ENCODE results near the gene ARSH.
"Not testable (repeated sequence)": the region's sequence is repeated elsewhere in the genome, so short reads cannot be mapped to it uniquely, and the experiment has no call there.

ARSH gene, protein sequence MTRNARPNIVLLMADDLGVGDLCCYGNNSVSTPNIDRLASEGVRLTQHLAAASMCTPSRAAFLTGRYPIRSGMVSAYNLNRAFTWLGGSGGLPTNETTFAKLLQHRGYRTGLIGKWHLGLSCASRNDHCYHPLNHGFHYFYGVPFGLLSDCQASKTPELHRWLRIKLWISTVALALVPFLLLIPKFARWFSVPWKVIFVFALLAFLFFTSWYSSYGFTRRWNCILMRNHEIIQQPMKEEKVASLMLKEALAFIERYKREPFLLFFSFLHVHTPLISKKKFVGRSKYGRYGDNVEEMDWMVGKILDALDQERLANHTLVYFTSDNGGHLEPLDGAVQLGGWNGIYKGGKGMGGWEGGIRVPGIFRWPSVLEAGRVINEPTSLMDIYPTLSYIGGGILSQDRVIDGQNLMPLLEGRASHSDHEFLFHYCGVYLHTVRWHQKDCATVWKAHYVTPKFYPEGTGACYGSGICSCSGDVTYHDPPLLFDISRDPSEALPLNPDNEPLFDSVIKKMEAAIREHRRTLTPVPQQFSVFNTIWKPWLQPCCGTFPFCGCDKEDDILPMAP

DNA sequence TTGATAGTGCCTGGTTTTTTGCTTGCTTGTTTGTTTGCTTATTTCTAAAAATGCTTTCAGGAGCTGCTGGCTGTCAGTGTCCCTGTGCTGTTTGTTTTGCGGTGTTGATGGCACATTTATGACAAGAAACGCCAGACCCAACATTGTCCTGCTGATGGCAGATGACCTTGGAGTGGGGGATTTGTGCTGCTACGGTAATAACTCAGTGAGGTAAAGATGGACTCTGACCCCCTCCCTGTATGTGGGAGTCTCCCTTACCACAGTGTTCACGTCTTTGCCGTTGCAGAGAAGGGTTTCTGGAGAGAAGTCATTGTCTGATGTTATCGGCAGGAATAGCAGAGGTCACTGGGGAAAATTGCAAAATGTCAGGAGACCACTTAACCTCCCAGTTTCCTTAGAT lies at the start of gene ARSH:
Gene ARSH (plus strand): TSS at position 52 of the 400 bp plus-strand sequence. CDS start 67 bp downstream, at position 119.
- Histone ChIP-seq H3K9me3 (ENCODE audit: control insufficient read depth in 2 of 2, low read length in 2 of 2) (peaks cover 0 to 6% of the 10 kb centered on the region in 2 donors), H3K27ac (ENCODE audit: low read depth in 2 of 2, low read length in 2 of 2) (no peak within 1 kb of the TSS), H3K36me3 (ENCODE audit: control insufficient read depth in 2 of 2, insufficient read depth in 2 of 2, low read length in 2 of 2) (no peaks in the 10 kb centered on the region), H3K4me3 (ENCODE audit: low read length in 2 of 2) (no peak within 1 kb of the TSS), H3K4me1 (ENCODE audit: control insufficient read depth in 2 of 2, insufficient read depth in 2 of 2, low read length in 2 of 2) (no peaks in the 10 kb centered on the region), H3K27me3 (ENCODE audit: control insufficient read depth in 2 of 2, insufficient read depth in 2 of 2, low read length in 2 of 2) (no peaks in the 10 kb centered on the region), H3K9ac (ENCODE audit: low read depth in 1 of 2, low read length in 2 of 2) (no peak within 1 kb of the TSS)

DNA sequence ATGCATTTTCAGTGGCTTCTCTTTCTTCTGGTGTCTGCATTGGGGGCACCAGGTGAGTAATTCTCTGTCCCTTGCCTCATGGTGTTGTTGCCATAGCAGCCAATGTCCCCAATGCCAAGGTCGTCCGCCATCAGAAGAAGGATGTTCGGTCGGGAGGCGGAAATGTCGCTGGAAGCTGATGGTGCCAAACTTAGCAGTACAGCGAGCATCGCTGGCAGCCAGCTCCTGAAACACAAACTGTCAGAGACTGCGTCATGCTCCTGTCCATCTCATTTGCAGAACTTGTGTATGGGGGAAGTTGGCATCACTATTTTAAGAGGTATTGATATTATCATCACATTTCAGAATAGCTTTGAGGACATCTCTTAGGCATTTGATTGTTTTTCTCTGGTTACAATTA lies 48.1 kb upstream of the ARSH start:
- Histone ChIP-seq H3K36me3 (ENCODE audit: control insufficient read depth in 2 of 2, insufficient read depth in 2 of 2, low read length in 2 of 2) (peaks cover 7 to 15% of the 10 kb centered on the region in 2 donors), H3K4me1 (ENCODE audit: control insufficient read depth in 2 of 2, insufficient read depth in 2 of 2, low read length in 2 of 2) (peaks cover 0 to 4% of the 10 kb centered on the region in 2 donors), H3K9ac (ENCODE audit: low read depth in 1 of 2, low read length in 2 of 2) (no peak overlapping the region), H3K9me3 (ENCODE audit: control insufficient read depth in 2 of 2, low read length in 2 of 2) (no peaks in the 10 kb centered on the region), H3K4me3 (ENCODE audit: low read length in 2 of 2) (no peak overlapping the region), H3K27me3 (ENCODE audit: control insufficient read depth in 2 of 2, insufficient read depth in 2 of 2, low read length in 2 of 2) (no peaks in the 10 kb centered on the region), H3K27ac (ENCODE audit: low read depth in 2 of 2, low read length in 2 of 2) (no peak overlapping the region)

DNA sequence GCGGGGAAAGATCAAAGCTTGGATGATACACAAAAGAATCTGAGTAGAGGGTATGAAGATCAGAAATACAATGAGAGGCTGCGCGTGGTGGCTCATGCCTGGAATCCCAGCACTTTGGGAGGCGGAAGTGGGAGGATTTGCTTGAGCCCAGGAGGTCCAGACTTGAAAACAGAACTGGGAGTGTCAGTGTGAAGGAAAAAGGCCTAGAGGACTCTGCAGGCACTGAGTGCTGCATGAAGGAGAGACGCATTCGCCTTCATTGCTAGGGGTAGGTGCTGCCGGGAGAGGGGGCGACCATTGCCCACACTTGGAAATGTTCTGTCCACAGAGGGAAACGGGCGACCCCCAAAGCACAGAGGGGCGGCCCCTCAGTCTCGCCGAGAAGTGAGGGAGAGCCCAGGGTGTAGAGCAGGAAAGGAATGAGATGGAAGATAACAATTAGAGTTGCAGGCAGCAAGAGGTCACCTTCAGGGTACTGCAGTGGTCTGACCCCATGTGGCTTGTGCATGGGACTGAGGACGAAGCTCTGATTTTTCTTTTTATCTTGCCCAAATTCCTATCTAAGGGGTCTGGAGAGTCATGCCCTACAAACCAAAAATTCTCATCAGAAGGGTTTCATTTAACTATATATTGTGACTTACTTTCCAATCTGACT lies 45.4 kb upstream of the ARSH start:
- H3K9me3 ChIP-seq (ENCODE audit: control insufficient read depth in 2 of 2, low read length in 2 of 2), result no peaks in the 10 kb centered on the region
- no peak overlapping the region for H3K9ac ChIP-seq (ENCODE audit: low read depth in 1 of 2, low read length in 2 of 2)
- no peak overlapping the region for H3K27ac ChIP-seq (ENCODE audit: low read depth in 2 of 2, low read length in 2 of 2)
- H3K27me3 ChIP-seq (ENCODE audit: control insufficient read depth in 2 of 2, insufficient read depth in 2 of 2, low read length in 2 of 2), result no peaks in the 10 kb centered on the region
- H3K36me3 ChIP-seq (ENCODE audit: control insufficient read depth in 2 of 2, insufficient read depth in 2 of 2, low read length in 2 of 2), result peaks cover 4 to 12% of the 10 kb centered on the region in 2 donors
- H3K4me1 ChIP-seq (ENCODE audit: control insufficient read depth in 2 of 2, insufficient read depth in 2 of 2, low read length in 2 of 2), result peaks cover 0 to 11% of the 10 kb centered on the region in 2 donors
- H3K4me3 ChIP-seq (ENCODE audit: low read length in 2 of 2), result no peak overlapping the region

DNA sequence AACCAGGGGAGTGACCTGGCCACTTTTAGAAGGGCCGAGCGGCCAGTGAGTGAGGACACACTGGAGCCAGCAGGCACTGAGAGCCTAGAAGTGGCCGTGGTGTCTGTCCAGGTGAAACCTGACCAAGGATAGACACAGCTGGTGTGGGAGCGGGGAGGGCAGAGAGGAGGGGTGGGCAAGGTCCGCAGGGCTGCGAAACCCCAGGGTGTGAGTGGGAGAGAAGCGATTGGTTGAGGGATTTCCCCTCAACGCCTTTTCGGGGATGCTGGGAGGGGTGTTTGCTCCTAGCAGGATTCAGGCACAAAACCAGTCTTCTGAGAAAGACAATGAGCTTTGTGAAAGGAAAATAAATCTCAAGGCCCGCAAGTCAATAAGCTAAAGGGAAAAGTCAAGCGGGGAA lies 44.0 kb upstream of the ARSH start:
- Histone ChIP-seq H3K4me3 (ENCODE audit: low read length in 2 of 2) (peak overlapping the region in 1 of 2 donors; percentile 66), H3K27me3 (ENCODE audit: control insufficient read depth in 2 of 2, insufficient read depth in 2 of 2, low read length in 2 of 2) (no peaks in the 10 kb centered on the region), H3K27ac (ENCODE audit: low read depth in 2 of 2, low read length in 2 of 2) (no peak overlapping the region), H3K4me1 (ENCODE audit: control insufficient read depth in 2 of 2, insufficient read depth in 2 of 2, low read length in 2 of 2) (peaks cover 0 to 12% of the 10 kb centered on the region in 2 donors), H3K9me3 (ENCODE audit: control insufficient read depth in 2 of 2, low read length in 2 of 2) (no peaks in the 10 kb centered on the region), H3K36me3 (ENCODE audit: control insufficient read depth in 2 of 2, insufficient read depth in 2 of 2, low read length in 2 of 2) (peaks cover 3 to 12% of the 10 kb centered on the region in 2 donors), H3K9ac (ENCODE audit: low read depth in 1 of 2, low read length in 2 of 2) (peak overlapping the region in 1 of 2 donors; percentile 52)

DNA sequence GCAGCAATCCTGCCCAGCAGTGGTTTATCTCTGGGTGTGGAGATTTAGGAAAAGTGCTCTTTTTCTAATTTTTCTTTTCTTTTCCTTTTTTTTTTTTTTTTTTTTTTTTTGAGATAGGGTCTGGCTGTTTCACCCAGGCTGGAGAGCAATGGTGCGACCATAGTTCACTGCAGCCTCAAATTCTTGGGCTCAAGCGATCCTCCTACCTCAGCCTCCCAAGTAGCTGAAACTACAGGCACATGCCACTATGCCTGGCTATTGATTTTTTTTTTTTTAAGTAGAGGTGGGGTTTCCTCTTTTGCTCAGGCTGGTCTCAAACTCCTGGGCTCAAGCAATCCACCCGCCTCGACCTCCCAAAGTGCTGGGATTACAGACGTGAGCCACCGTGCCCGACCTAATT lies 42.9 kb upstream of the ARSH start:
- peak overlapping the region in 1 of 2 donors; percentile 50 for H3K9ac ChIP-seq (ENCODE audit: low read depth in 1 of 2, low read length in 2 of 2)
- H3K9me3 ChIP-seq (ENCODE audit: control insufficient read depth in 2 of 2, low read length in 2 of 2); H3K27me3 ChIP-seq (ENCODE audit: control insufficient read depth in 2 of 2, insufficient read depth in 2 of 2, low read length in 2 of 2); H3K36me3 ChIP-seq (ENCODE audit: control insufficient read depth in 2 of 2, insufficient read depth in 2 of 2, low read length in 2 of 2): not testable (repeated sequence)
- H3K27ac ChIP-seq (ENCODE audit: low read depth in 2 of 2, low read length in 2 of 2), result peak overlapping the region; percentile 69 to 74
- H3K4me3 ChIP-seq (ENCODE audit: low read length in 2 of 2), result peak overlapping the region; percentile 39 to 66
- H3K4me1 ChIP-seq (ENCODE audit: control insufficient read depth in 2 of 2, insufficient read depth in 2 of 2, low read length in 2 of 2), result peaks cover 0 to 14% of the 10 kb centered on the region in 2 donors

DNA sequence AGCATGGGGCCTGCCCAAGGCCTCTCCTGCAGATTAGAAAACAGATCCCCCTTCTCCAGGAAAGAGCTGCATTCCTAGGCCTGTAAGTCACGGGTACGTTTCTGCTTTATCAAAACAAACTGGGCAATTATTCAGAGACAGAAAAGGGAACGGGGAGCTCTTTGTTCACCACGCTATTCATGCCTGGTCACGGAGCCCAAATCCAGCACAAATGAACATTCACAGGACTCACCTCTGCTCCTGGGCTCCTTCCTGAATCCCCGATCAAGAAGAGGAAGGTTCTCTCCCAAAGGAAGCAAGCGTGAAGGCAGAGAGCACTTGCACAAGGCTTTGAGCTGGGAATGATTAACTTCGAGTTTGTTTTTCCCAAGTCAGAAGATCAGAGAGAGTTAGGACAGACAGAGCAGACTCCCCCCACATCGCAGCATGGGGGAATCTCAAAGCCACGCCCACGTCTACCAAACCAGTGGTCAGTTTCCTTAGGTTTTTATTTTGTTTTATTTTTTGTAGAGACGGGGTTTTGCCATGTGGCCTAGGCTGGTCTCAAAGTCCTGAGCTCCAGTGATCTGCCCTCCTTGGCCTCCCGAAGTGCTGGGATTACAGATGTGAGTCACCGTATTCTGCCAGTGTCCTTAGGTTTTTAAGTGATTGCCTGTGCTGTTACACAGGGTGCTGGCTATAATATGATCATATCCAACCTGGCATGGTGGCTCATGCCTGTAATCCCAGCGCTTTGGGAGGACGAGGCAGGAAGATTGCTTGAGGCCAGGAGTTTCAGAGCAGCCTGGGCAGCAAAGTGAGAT lies 42.2 kb upstream of the ARSH start:
- peak overlapping the region; percentile 35 to 50 for H3K9ac ChIP-seq (ENCODE audit: low read depth in 1 of 2, low read length in 2 of 2)
- peaks cover 0 to 14% of the 10 kb centered on the region in 2 donors for H3K4me1 ChIP-seq (ENCODE audit: control insufficient read depth in 2 of 2, insufficient read depth in 2 of 2, low read length in 2 of 2)
- peak overlapping the region; percentile 69 to 74 for H3K27ac ChIP-seq (ENCODE audit: low read depth in 2 of 2, low read length in 2 of 2)
- H3K27me3 ChIP-seq (ENCODE audit: control insufficient read depth in 2 of 2, insufficient read depth in 2 of 2, low read length in 2 of 2); H3K36me3 ChIP-seq (ENCODE audit: control insufficient read depth in 2 of 2, insufficient read depth in 2 of 2, low read length in 2 of 2); H3K9me3 ChIP-seq (ENCODE audit: control insufficient read depth in 2 of 2, low read length in 2 of 2): not testable (repeated sequence)
- peak overlapping the region; percentile 36 to 62 for H3K4me3 ChIP-seq (ENCODE audit: low read length in 2 of 2)

DNA sequence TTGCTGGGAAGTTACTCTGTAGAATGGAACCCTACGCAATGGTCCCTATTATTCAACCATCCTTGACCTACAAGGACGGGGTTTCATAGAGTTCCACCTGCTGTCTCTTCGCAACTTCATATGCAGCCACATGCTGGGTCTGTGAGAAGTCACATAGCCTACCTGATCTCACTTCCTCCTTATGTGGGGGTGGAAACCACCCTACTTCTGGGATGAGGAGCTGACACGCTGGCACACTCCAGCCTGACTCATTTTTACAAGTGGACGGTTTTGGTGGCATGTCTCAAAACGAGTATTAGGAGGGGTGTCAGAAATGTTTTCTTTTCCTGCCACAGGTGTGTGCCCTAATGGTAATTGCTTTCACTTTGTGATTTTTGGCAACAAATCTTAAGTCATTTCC lies 40.4 kb upstream of the ARSH start:
- Histone ChIP-seq H3K9ac (ENCODE audit: low read depth in 1 of 2, low read length in 2 of 2) (no peak overlapping the region), H3K36me3 (ENCODE audit: control insufficient read depth in 2 of 2, insufficient read depth in 2 of 2, low read length in 2 of 2) (no peaks in the 10 kb centered on the region), H3K4me1 (ENCODE audit: control insufficient read depth in 2 of 2, insufficient read depth in 2 of 2, low read length in 2 of 2) (peaks cover 0 to 14% of the 10 kb centered on the region in 2 donors), H3K27ac (ENCODE audit: low read depth in 2 of 2, low read length in 2 of 2) (peak overlapping the region in 1 of 2 donors; percentile 37), H3K27me3 (ENCODE audit: control insufficient read depth in 2 of 2, insufficient read depth in 2 of 2, low read length in 2 of 2) (no peaks in the 10 kb centered on the region), H3K4me3 (ENCODE audit: low read length in 2 of 2) (no peak overlapping the region), H3K9me3 (ENCODE audit: control insufficient read depth in 2 of 2, low read length in 2 of 2) (no peaks in the 10 kb centered on the region)

DNA sequence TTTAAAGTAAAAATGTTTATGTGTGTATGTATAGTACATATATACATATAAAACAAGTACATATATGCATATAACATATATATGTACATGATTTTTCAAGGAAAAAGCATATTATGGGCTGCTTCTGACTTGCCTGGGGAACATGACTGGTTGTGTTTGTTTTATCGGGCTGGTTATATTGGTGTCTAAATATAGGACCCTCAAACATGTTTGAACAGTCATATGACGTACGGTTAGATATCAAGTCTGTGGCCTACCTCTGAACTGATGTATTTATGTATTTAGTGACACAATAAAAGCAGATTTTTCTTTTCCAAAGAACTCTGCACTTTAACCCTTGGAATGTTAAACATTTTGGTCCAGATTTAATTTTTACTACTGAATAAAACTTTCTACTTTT lies 39.3 kb upstream of the ARSH start:
- H3K9me3 ChIP-seq (ENCODE audit: control insufficient read depth in 2 of 2, low read length in 2 of 2), result no peaks in the 10 kb centered on the region
- H3K9ac ChIP-seq (ENCODE audit: low read depth in 1 of 2, low read length in 2 of 2), result no peak overlapping the region
- H3K36me3 ChIP-seq (ENCODE audit: control insufficient read depth in 2 of 2, insufficient read depth in 2 of 2, low read length in 2 of 2), result no peaks in the 10 kb centered on the region
- no peak overlapping the region for H3K27ac ChIP-seq (ENCODE audit: low read depth in 2 of 2, low read length in 2 of 2)
- no peak overlapping the region for H3K4me3 ChIP-seq (ENCODE audit: low read length in 2 of 2)
- H3K4me1 ChIP-seq (ENCODE audit: control insufficient read depth in 2 of 2, insufficient read depth in 2 of 2, low read length in 2 of 2), result peaks cover 0 to 14% of the 10 kb centered on the region in 2 donors
- H3K27me3 ChIP-seq (ENCODE audit: control insufficient read depth in 2 of 2, insufficient read depth in 2 of 2, low read length in 2 of 2), result no peaks in the 10 kb centered on the region

DNA sequence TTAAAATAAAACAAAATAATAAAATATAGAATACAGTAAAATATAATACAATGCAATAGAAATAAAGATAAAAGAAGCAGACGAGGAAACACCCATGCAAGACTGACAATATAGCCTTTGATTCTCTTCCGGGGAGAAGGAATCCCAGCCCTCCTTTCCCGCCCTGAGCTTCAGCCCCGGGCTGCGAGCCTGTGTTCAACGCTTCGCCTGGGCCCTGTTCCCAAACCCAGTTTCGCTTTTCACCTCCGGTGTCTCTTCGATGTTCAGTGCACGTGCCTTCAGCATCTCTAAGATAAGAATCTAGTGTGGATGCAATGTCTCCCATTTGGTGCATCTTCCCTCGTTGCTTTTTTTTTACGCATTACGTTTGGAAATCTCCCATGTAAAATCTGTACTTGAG lies 38.8 kb upstream of the ARSH start:
- no peak overlapping the region for H3K9ac ChIP-seq (ENCODE audit: low read depth in 1 of 2, low read length in 2 of 2)
- no peaks in the 10 kb centered on the region for H3K36me3 ChIP-seq (ENCODE audit: control insufficient read depth in 2 of 2, insufficient read depth in 2 of 2, low read length in 2 of 2)
- H3K27ac ChIP-seq (ENCODE audit: low read depth in 2 of 2, low read length in 2 of 2), result no peak overlapping the region
- peaks cover 0 to 14% of the 10 kb centered on the region in 2 donors for H3K4me1 ChIP-seq (ENCODE audit: control insufficient read depth in 2 of 2, insufficient read depth in 2 of 2, low read length in 2 of 2)
- H3K4me3 ChIP-seq (ENCODE audit: low read length in 2 of 2), result no peak overlapping the region
- no peaks in the 10 kb centered on the region for H3K27me3 ChIP-seq (ENCODE audit: control insufficient read depth in 2 of 2, insufficient read depth in 2 of 2, low read length in 2 of 2)
- no peaks in the 10 kb centered on the region for H3K9me3 ChIP-seq (ENCODE audit: control insufficient read depth in 2 of 2, low read length in 2 of 2)

Data from mucosa of rectum (tissue), 2 donors.